Measurements from ENCODE around the gene PLOD2.

Gene PLOD2

GRCh38 chr3:146033950-146034349 is 127.0 kb downstream of the PLOD2 start:
- no peak for DNase-seq

- no peak for DNase-seq
These were observed 134.4 kb downstream of the PLOD2 start for GRCh38 chr3:146026547-146026946.

GRCh38 chr3:146024260-146024659 is 136.7 kb downstream of the PLOD2 start:
- no peak for DNase-seq

GRCh38 chr3:146020969-146021368 is 140.0 kb downstream of the PLOD2 start:
- DNase-seq = no peak

GRCh38 chr3:146019508-146019907 is 141.5 kb downstream of the PLOD2 start:
- DNase-seq = no peak
